Epithelial cell of proximal tubule (primary cell): ENCODE data around the gene PDXK. TPM values are rescaled to one million over a fixed set of nuclear protein-coding genes. Genes with fewer than 3 reads are reported as not detected.

Experiments
- DNase-seq: peaks from one replicate; pipeline ENCODE4 v3.0.0-alpha.2; 2011; ENCODE audit warnings: low read depth
- H3K4me3 ChIP-seq: 2 replicates; pipeline ENCODE4 v1.5.1; 2011; ENCODE audit warnings: low read depth, mild to moderate bottlenecking, low read length
- CTCF ChIP-seq: conservative IDR thresholded peaks from 2 replicates; pipeline ENCODE4 v1.5.1; 2012; ENCODE audit warnings: low read depth, mild to moderate bottlenecking, low read length
- total RNA-seq: library from RNA; depleted of rRNA; stranded (reverse); fragments of >200 nt; gene quantifications from 2 replicates; pipeline ENCODE4 v1.2.3, GENCODE V29; 2015

PDXK gene
- total RNA-seq, 1 donor from 2014 or later: 130 TPM

GRCh38 chr21:43767498-43767983 is 48.6 kb downstream of the PDXK start:
- no peak overlapping the region for H3K4me3 ChIP-seq
- DNase-seq: no peak
- TF ChIP-seq CTCF: no peak

GRCh38 chr21:43767984-43768867 is 49.3 kb downstream of the PDXK start:
- DNase-seq: peak; percentile 56
- TF ChIP-seq CTCF: no peak
- H3K4me3 ChIP-seq: no peak overlapping the region

- TF ChIP-seq CTCF: no peak
- H3K4me3 ChIP-seq: no peak overlapping the region
- DNase-seq: no peak
Measured at GRCh38 chr21:43768868-43769167, 49.9 kb downstream of the PDXK start.

GRCh38 chr21:43769325-43769958 is 50.5 kb downstream of the PDXK start:
- TF ChIP-seq CTCF: no peak
- no peak for DNase-seq
- H3K4me3 ChIP-seq: no peak overlapping the region

GRCh38 chr21:43770066-43770655 is 51.2 kb downstream of the PDXK start:
- no peak for TF ChIP-seq CTCF
- no peak for DNase-seq
- no peak overlapping the region for H3K4me3 ChIP-seq

- TF ChIP-seq CTCF: no peak
- no peak for DNase-seq
- H3K4me3 ChIP-seq: no peak overlapping the region
Measured at GRCh38 chr21:43771199-43771675, 52.3 kb downstream of the PDXK start.
